Keratinocyte (primary cell): ENCODE data around the gene HPCAL1. TPM values are rescaled to one million over a fixed set of nuclear protein-coding genes. Genes with fewer than 3 reads are reported as not detected.

Experiments used
- DNase-seq: peaks from one replicate; pipeline ENCODE4 v3.0.0-alpha.2; 2011; ENCODE audit warnings: low read depth, missing footprints, low spot score
- FAIRE-seq: peaks from 2 replicates; lab custom pipeline; 2011; peaks lifted over from hg19 to GRCh38; lab: Jason Lieb, UNC
- H2AFZ ChIP-seq: 2 replicates; pipeline ENCODE4 v1.6.0; 2012; ENCODE audit warnings: low read length, control low read depth, inconsistent platforms; ENCODE audit not compliant: control insufficient read depth
- H3K27ac ChIP-seq: 2 replicates; pipeline ENCODE4 v1.5.1; 2011; ENCODE audit warnings: low read length; ENCODE audit not compliant: control insufficient read depth, insufficient read depth
- H3K27me3 ChIP-seq: 3 replicates; pipeline ENCODE4 v1.6.0; 2011; ENCODE audit warnings: low read length; ENCODE audit not compliant: control insufficient read depth, insufficient read depth; ENCODE audit errors: extremely low read depth
- H3K36me3 ChIP-seq, 2 experiments: 2 replicates in 1 of 2; 3 replicates in 1 of 2; pipeline ENCODE4 v1.5.1; 2011; ENCODE audit warnings: low read length in 2 of 2, mild to moderate bottlenecking in 1 of 2; ENCODE audit not compliant: control insufficient read depth in 2 of 2, insufficient read depth in 2 of 2; ENCODE audit errors: extremely low read depth in 1 of 2
- H3K4me1 ChIP-seq: 3 replicates; pipeline ENCODE4 v1.5.1; 2011; ENCODE audit warnings: low read length; ENCODE audit not compliant: control insufficient read depth, insufficient read depth; ENCODE audit errors: extremely low read depth
- H3K4me2 ChIP-seq: 3 replicates; pipeline ENCODE4 v1.6.0; 2011; ENCODE audit warnings: low read depth, low read length; ENCODE audit not compliant: control insufficient read depth, insufficient read depth; ENCODE audit errors: extremely low read depth
- H3K4me3 ChIP-seq, 3 experiments: fragments of 200-600 bp in 1 of 3; sonication (generic) in 1 of 3; 2 replicates in 2 of 3; 3 replicates in 1 of 3; pipeline ENCODE4 v1.5.1; 2011 to 2016; ENCODE audit warnings: low read length in 3 of 3, mild to moderate bottlenecking in 3 of 3, control low read depth in 2 of 3, inconsistent platforms in 1 of 3, low read depth in 1 of 3, mixed read lengths in 1 of 3, mixed run types in 1 of 3, moderate library complexity in 1 of 3; ENCODE audit not compliant: control insufficient read depth in 2 of 3, insufficient read depth in 2 of 3; ENCODE audit errors: extremely low read depth in 1 of 3
- H3K79me2 ChIP-seq: 2 replicates; pipeline ENCODE4 v1.6.0; 2012; ENCODE audit warnings: low read length; ENCODE audit not compliant: control insufficient read depth, insufficient read depth
- H3K9ac ChIP-seq: 3 replicates; pipeline ENCODE4 v1.6.0; 2011; ENCODE audit warnings: low read length; ENCODE audit not compliant: control insufficient read depth, insufficient read depth; ENCODE audit errors: extremely low read depth
- H3K9me1 ChIP-seq: 3 replicates; pipeline ENCODE4 v1.6.0; 2011; ENCODE audit warnings: low read length; ENCODE audit not compliant: control insufficient read depth, insufficient read depth; ENCODE audit errors: extremely low read depth
- H3K9me3 ChIP-seq: 2 replicates; pipeline ENCODE4 v1.5.1; 2012; ENCODE audit warnings: low read depth, low read length; ENCODE audit not compliant: control insufficient read depth
- H4K20me1 ChIP-seq: 3 replicates; pipeline ENCODE4 v1.6.0; 2011; ENCODE audit warnings: low read length; ENCODE audit not compliant: control insufficient read depth, insufficient read depth; ENCODE audit errors: extremely low read depth
- EZH2 ChIP-seq: IDR thresholded peaks from one replicate; pipeline ENCODE4 v1.6.1; 2012; ENCODE audit warnings: inconsistent platforms, mild to moderate bottlenecking, low read length, moderate library complexity
- dilution Hi-C: fragments of 300-500 bp; cut with MboI; formaldehyde crosslinking; loops from one replicate; pipeline ENCODE4 v1.7.0; 2020; ENCODE audit warnings: low sequenced_read_pairs; ENCODE audit not compliant: extremely low pct_ligation_motif_present
- polyA plus RNA-seq, 5 experiments: library from polyadenylated mRNA; depleted of rRNA in 3 of 5; stranded (reverse) in 3 of 5; stranded (forward) in 1 of 5; unstranded in 1 of 5; fragments of >200 nt; gene quantifications; 1 replicate in 1 of 5; 2 replicates in 3 of 5; 3 replicates in 1 of 5; pipeline versions ENCODE4 v1.2.1 to v1.2.3, GENCODE V29; 2011 to 2012; ENCODE audit warnings: missing spikeins in 2 of 5, low read depth in 1 of 5, low replicate concordance in 1 of 5
- TF ChIP-seq, protein P1 (sequence below), 3 experiments: IDR thresholded peaks in 1 of 3; conservative IDR thresholded peaks in 1 of 3; optimal IDR thresholded peaks in 1 of 3; 2 replicates in 2 of 3; 3 replicates in 1 of 3; pipeline versions ENCODE3 to v1.5.1; 2011; ENCODE audit warnings: low read length in 3 of 3, mild to moderate bottlenecking in 3 of 3, moderate library complexity in 2 of 3, control low read depth in 1 of 3, inconsistent platforms in 1 of 3; ENCODE audit not compliant: insufficient read depth in 2 of 3; ENCODE audit errors: extremely low read depth in 1 of 3

The HPCAL1 gene
- polyA plus RNA-seq, 1 donor (not counting 4 experiments of a cell fraction or from before 2014, with no cell fraction given) = 18.0 TPM

DNA sequence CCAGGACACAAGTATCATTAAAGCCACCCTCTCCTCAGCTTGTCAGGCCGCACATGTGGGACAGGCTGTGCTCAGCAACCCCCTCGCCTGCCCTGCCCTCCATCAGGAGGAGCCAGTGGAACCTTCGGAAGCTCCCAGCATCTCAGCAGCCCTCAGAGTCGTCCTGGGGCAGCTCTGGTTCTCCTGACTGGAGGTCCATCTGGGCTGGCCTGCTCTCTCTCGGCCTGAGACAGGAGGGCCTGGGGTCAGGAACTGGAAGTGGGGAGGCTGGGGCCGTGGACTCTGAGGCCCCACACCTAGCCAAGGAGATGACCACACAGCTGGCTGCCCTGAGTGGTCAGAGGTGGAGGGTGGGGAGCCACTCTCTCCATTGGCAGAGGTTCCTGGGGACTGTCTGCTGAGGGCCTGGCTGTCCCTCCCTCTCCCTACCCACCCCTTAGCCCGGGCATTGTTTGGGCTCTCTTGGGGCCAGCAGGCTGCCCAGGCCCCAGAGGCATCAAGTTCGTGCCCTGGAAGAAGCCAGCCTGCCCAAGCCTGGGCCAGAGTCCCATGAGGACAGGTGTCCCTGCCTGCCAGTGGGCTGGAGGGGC, 122.3 kb downstream of the HPCAL1 start:
- H3K9ac ChIP-seq = no peak overlapping the region

DNA sequence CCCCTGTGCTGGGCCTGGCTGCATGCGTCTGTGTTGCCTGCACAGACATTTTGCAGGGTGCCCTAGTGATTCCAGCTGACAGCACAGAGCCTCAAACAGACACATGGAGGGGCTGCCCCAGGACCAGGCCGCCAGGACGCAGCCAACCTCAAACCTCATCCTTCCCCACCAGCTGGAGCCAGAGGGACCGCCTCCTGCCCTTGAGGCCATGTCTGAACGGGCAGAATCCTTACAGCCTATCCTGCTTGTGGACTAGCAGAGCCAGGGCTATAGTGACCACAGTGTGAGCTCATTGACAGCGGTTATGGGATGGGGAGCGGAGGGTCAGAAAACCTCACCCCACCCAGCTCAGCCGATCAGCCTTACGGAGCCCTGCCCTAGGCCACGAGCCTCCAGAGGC, 123.0 kb downstream of the HPCAL1 start:
- H3K9me1 ChIP-seq = no peaks in the 10 kb centered on the region
- dilution Hi-C loops = no loop called here
- no peaks in the 10 kb centered on the region for H4K20me1 ChIP-seq
- no peak overlapping the region for H3K9ac ChIP-seq
- no peak overlapping the region for H2AFZ ChIP-seq
- no peaks in the 10 kb centered on the region for H3K27me3 ChIP-seq
- no peak overlapping the region for H3K27ac ChIP-seq
- no peak overlapping the region for H3K4me3 ChIP-seq
- FAIRE-seq (no peak), DNase-seq (no peak)
- peaks cover 16 to 24% of the 10 kb centered on the region in 2 experiments for H3K36me3 ChIP-seq
- no peak overlapping the region for H3K4me2 ChIP-seq
- H3K4me1 ChIP-seq = no peaks in the 10 kb centered on the region
- no peak for TF ChIP-seq EZH2
- TF ChIP-seq, protein P1, sequence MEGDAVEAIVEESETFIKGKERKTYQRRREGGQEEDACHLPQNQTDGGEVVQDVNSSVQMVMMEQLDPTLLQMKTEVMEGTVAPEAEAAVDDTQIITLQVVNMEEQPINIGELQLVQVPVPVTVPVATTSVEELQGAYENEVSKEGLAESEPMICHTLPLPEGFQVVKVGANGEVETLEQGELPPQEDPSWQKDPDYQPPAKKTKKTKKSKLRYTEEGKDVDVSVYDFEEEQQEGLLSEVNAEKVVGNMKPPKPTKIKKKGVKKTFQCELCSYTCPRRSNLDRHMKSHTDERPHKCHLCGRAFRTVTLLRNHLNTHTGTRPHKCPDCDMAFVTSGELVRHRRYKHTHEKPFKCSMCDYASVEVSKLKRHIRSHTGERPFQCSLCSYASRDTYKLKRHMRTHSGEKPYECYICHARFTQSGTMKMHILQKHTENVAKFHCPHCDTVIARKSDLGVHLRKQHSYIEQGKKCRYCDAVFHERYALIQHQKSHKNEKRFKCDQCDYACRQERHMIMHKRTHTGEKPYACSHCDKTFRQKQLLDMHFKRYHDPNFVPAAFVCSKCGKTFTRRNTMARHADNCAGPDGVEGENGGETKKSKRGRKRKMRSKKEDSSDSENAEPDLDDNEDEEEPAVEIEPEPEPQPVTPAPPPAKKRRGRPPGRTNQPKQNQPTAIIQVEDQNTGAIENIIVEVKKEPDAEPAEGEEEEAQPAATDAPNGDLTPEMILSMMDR (optimal IDR thresholded peaks at IDR 0.05 in 1 of 3, IDR thresholded peaks at IDR 0.05 in 1 of 3, conservative IDR thresholded peaks at IDR 0.05 in 1 of 3; ENCODE audit: extremely low read depth in 1 of 3, insufficient read depth in 2 of 3, low read length in 3 of 3) = no peak
- no peaks in the 10 kb centered on the region for H3K79me2 ChIP-seq
- no peaks in the 10 kb centered on the region for H3K9me3 ChIP-seq

More for the DNA sequence above, 122.3 kb downstream of the HPCAL1 start:
- Histone ChIP-seq H3K79me2 (no peaks in the 10 kb centered on the region), H3K27ac (no peak overlapping the region), H3K4me1 (no peaks in the 10 kb centered on the region), H3K4me3 (no peak overlapping the region), H2AFZ (no peak overlapping the region), H3K9me3 (no peaks in the 10 kb centered on the region), H3K4me2 (no peak overlapping the region), H4K20me1 (no peaks in the 10 kb centered on the region), H3K9me1 (no peaks in the 10 kb centered on the region), H3K27me3 (no peaks in the 10 kb centered on the region), H3K36me3 (peaks cover 16 to 24% of the 10 kb centered on the region in 2 experiments)
- dilution Hi-C loops = no loop called here
- DNase-seq (no peak), FAIRE-seq (no peak)
- TF ChIP-seq, protein P1 (optimal IDR thresholded peaks at IDR 0.05 in 1 of 3, IDR thresholded peaks at IDR 0.05 in 1 of 3, conservative IDR thresholded peaks at IDR 0.05 in 1 of 3; ENCODE audit: extremely low read depth in 1 of 3, insufficient read depth in 2 of 3, low read length in 3 of 3) = no peak
- TF ChIP-seq EZH2 = no peak
